SU-DHL-6 (cell line): ENCODE measurements around the gene SH3BP5.
A peak's percentile ranks its signal among the peaks of the same experiment; 100 is the strongest.

Source experiments
- H2AFZ ChIP-seq: fragments of 200-600 bp; sonication (generic); 2 replicates; pipeline ENCODE4 v1.6.1; 2014; ENCODE audit warnings: low read depth, mild to moderate bottlenecking, moderate library complexity, mixed read lengths, antibody characterized with exemption, low read length; ENCODE audit not compliant: severe bottlenecking
- H3F3A ChIP-seq: fragments of 200-600 bp; shearing (Covaris generic); 2 replicates; pipeline ENCODE4 v1.6.0; 2016; ENCODE audit warnings: antibody characterized with exemption, mild to moderate bottlenecking; ENCODE audit not compliant: insufficient read depth
- H3K27ac ChIP-seq: fragments of 200-600 bp; sonication (generic); 2 replicates; pipeline ENCODE4 v1.5.1; 2016; ENCODE audit warnings: low read depth, mild to moderate bottlenecking, low read length, moderate library complexity, mixed read lengths
- H3K27me3 ChIP-seq: fragments of 200-600 bp; sonication (generic), shearing (Covaris generic); 2 replicates; pipeline ENCODE4 v1.6.0; 2014; ENCODE audit warnings: mild to moderate bottlenecking, low read length
- H3K36me3 ChIP-seq: fragments of 200-600 bp; sonication (generic); 2 replicates; pipeline ENCODE4 v1.6.1; 2014; ENCODE audit warnings: mild to moderate bottlenecking, low read length, mixed read lengths
- H3K4me2 ChIP-seq: fragments of 300-600, 200-600 bp; shearing (Covaris generic), sonication (generic); 2 replicates; pipeline ENCODE4 v1.6.0; 2014; ENCODE audit warnings: low read length, low read depth, mild to moderate bottlenecking; ENCODE audit not compliant: poor library complexity, severe bottlenecking
- H3K4me3 ChIP-seq: fragments of 200-600 bp; sonication (generic); 2 replicates; pipeline ENCODE4 v1.5.1; 2014; ENCODE audit warnings: antibody characterized with exemption, low read length, mild to moderate bottlenecking, mixed read lengths; ENCODE audit not compliant: insufficient read depth, poor library complexity, severe bottlenecking
- H3K79me2 ChIP-seq: fragments of 200-600 bp; sonication (generic); 2 replicates; pipeline ENCODE4 v1.6.1; 2014; ENCODE audit warnings: mild to moderate bottlenecking, low read length, moderate library complexity; ENCODE audit not compliant: insufficient read depth
- H3K9ac ChIP-seq: fragments of 200-600 bp; sonication (generic); 2 replicates; pipeline ENCODE4 v1.7.0; 2014; ENCODE audit warnings: mild to moderate bottlenecking, low read length
- H3K9me2 ChIP-seq: fragments of 200-600 bp; sonication (generic); replicated peaks from 2 replicates; pipeline ENCODE4 v1.6.1; 2014; ENCODE audit warnings: low read length; ENCODE audit not compliant: insufficient read depth
- H3K9me3 ChIP-seq: fragments of 200-600 bp; sonication (generic); 2 replicates; pipeline ENCODE4 v1.6.1; 2014; ENCODE audit warnings: low read length, mixed read lengths; ENCODE audit not compliant: insufficient read depth
- H4K20me1 ChIP-seq: fragments of 200-600 bp; sonication (generic); 2 replicates; pipeline ENCODE4 v1.6.1; 2014; ENCODE audit warnings: low read depth, mild to moderate bottlenecking, antibody characterized with exemption, low read length, moderate library complexity, mixed read lengths
- CTCF ChIP-seq: fragments of 200-600 bp; sonication (generic); IDR thresholded peaks from one replicate; pipeline ENCODE4 v1.5.1; 2017; ENCODE audit warnings: antibody characterized with exemption, mild to moderate bottlenecking, low read length, moderate library complexity; ENCODE audit not compliant: insufficient read depth, poor library complexity, severe bottlenecking
- EZH2phosphoT487 ChIP-seq: fragments of 200-600 bp; sonication (generic), shearing (Covaris generic); conservative IDR thresholded peaks from 2 replicates; pipeline ENCODE4 v1.6.1; 2018; ENCODE audit warnings: mild to moderate bottlenecking, antibody characterized with exemption, low read length, moderate library complexity, mixed read lengths

SH3BP5 gene

GRCh38 chr3:15269091-15269989 lies 63.0 kb downstream of the SH3BP5 start:
- H3K9me3 ChIP-seq = no peaks in the 10 kb centered on the region
- H3K79me2 ChIP-seq = no peaks in the 10 kb centered on the region
- H3K4me3 ChIP-seq = no peak overlapping the region
- TF ChIP-seq CTCF = no peak
- TF ChIP-seq EZH2phosphoT487 = no peak
- no peaks in the 10 kb centered on the region for H3K36me3 ChIP-seq
- H3K27me3 ChIP-seq = no peaks in the 10 kb centered on the region
- H3K9me2 ChIP-seq = no peaks in the 10 kb centered on the region
- no peaks in the 10 kb centered on the region for H3F3A ChIP-seq
- no peaks in the 10 kb centered on the region for H4K20me1 ChIP-seq
- H3K4me2 ChIP-seq = no peak overlapping the region
- H3K27ac ChIP-seq = no peak overlapping the region
- H3K9ac ChIP-seq = no peak overlapping the region
- H2AFZ ChIP-seq = no peak overlapping the region

- Histone ChIP-seq H3K27ac (no peak overlapping the region), H3K4me2 (no peak overlapping the region), H3K4me3 (no peak overlapping the region), H3F3A (no peaks in the 10 kb centered on the region), H3K9me3 (no peaks in the 10 kb centered on the region), H3K9me2 (no peaks in the 10 kb centered on the region), H3K36me3 (no peaks in the 10 kb centered on the region), H3K79me2 (no peaks in the 10 kb centered on the region), H4K20me1 (no peaks in the 10 kb centered on the region), H2AFZ (no peak overlapping the region), H3K27me3 (no peaks in the 10 kb centered on the region), H3K9ac (no peak overlapping the region)
- no peak for TF ChIP-seq EZH2phosphoT487
- peak; percentile 91 for TF ChIP-seq CTCF
Measured at GRCh38 chr3:15268033-15268631, 64.3 kb downstream of the SH3BP5 start.

GRCh38 chr3:15267502-15267901 lies 64.9 kb downstream of the SH3BP5 start:
- no peaks in the 10 kb centered on the region for H4K20me1 ChIP-seq
- no peak overlapping the region for H3K27ac ChIP-seq
- H3K9me2 ChIP-seq = no peaks in the 10 kb centered on the region
- H3K27me3 ChIP-seq = no peaks in the 10 kb centered on the region
- no peak for TF ChIP-seq EZH2phosphoT487
- no peak for TF ChIP-seq CTCF
- no peaks in the 10 kb centered on the region for H3K9me3 ChIP-seq
- H3K4me3 ChIP-seq = no peak overlapping the region
- H2AFZ ChIP-seq = no peak overlapping the region
- no peak overlapping the region for H3K9ac ChIP-seq
- no peaks in the 10 kb centered on the region for H3F3A ChIP-seq
- H3K79me2 ChIP-seq = no peaks in the 10 kb centered on the region
- H3K36me3 ChIP-seq = no peaks in the 10 kb centered on the region
- H3K4me2 ChIP-seq = no peak overlapping the region
